SK-MEL-5 (cell line): ENCODE results near the gene MARCO. TPM values are rescaled to one million over a fixed set of nuclear protein-coding genes. Genes with fewer than 3 reads are reported as not detected.
"Not testable (repeated sequence)": the region's sequence is repeated elsewhere in the genome, so short reads cannot be mapped to it uniquely, and the experiment has no call there.

Experiments
- DNase-seq: peaks from one replicate; pipeline ENCODE4 v3.0.0-alpha.2; 2016; ENCODE audit warnings: low read depth, low spot score
- in situ Hi-C: cut with HindIII; loops from 2 replicates; pipeline ENCODE4 v1.10.0; 2016; ENCODE audit warnings: low sequenced_read_pairs, high pct_unique_total_duplicates, low pct_unique_long_range_greater_than_20kb
- total RNA-seq: library from RNA; depleted of rRNA; stranded (reverse); fragments of >200 nt; shearing (Covaris generic); gene quantifications from 2 replicates; pipeline ENCODE4 v1.2.3, GENCODE V29; 2014

The MARCO gene
- total RNA-seq, 1 experiment from 2014 or later, result not detected

- in situ Hi-C loops, result no loop called here
- DNase-seq, result no peak
Measured at GRCh38 chr2:118921646-118922045, 20.3 kb upstream of the MARCO start.

GRCh38 chr2:118922254-118922653 lies 19.7 kb upstream of the MARCO start:
- in situ Hi-C loops, result no loop called here
- no peak for DNase-seq

GRCh38 chr2:118923371-118923770 lies 18.6 kb upstream of the MARCO start:
- no peak for DNase-seq
- in situ Hi-C loops, result no loop called here

- no peak for DNase-seq
- in situ Hi-C loops, result no loop called here
Measured at GRCh38 chr2:118925476-118925875, 16.5 kb upstream of the MARCO start.

- in situ Hi-C loops, result no loop called here
- no peak for DNase-seq
Measured at GRCh38 chr2:118925981-118926380, 16.0 kb upstream of the MARCO start.

- no peak for DNase-seq
- in situ Hi-C loops, result no loop called here
Measured at GRCh38 chr2:118929059-118929458, 12.9 kb upstream of the MARCO start.

GRCh38 chr2:118932949-118933348 lies 9.0 kb upstream of the MARCO start:
- in situ Hi-C loops, result no loop called here
- no peak for DNase-seq

- in situ Hi-C loops, result no loop called here
- no peak for DNase-seq
Measured at GRCh38 chr2:118936306-118936705, 5.7 kb upstream of the MARCO start.

- no peak for DNase-seq
- in situ Hi-C loops, result no loop called here
Measured at GRCh38 chr2:118936936-118937335, 5.1 kb upstream of the MARCO start.

- in situ Hi-C loops, result no loop called here
- DNase-seq, result no peak
Measured at GRCh38 chr2:118937817-118938216, 4.2 kb upstream of the MARCO start.

GRCh38 chr2:118939994-118940393 lies 2.0 kb upstream of the MARCO start:
- DNase-seq, result no peak
- in situ Hi-C loops, result no loop called here

- DNase-seq, result no peak
- in situ Hi-C loops, result no loop called here
Measured at GRCh38 chr2:118940486-118941120, 1.4 kb upstream of the MARCO start.

- no peak for DNase-seq
- in situ Hi-C loops, result no loop called here
Measured at GRCh38 chr2:118943286-118943685, 1.3 kb downstream of the MARCO start.

- in situ Hi-C loops, result no loop called here
- no peak for DNase-seq
Measured at GRCh38 chr2:118945881-118946280, 3.9 kb downstream of the MARCO start.

GRCh38 chr2:118948266-118948665 lies 6.3 kb downstream of the MARCO start:
- in situ Hi-C loops, DNase-seq: not testable (repeated sequence)

GRCh38 chr2:118954297-118955060 lies 12.5 kb downstream of the MARCO start:
- in situ Hi-C loops, result no loop called here
- DNase-seq, result no peak

GRCh38 chr2:118965737-118966136 lies 23.7 kb downstream of the MARCO start:
- no peak for DNase-seq
- in situ Hi-C loops, result no loop called here

GRCh38 chr2:118967124-118967880 lies 25.3 kb downstream of the MARCO start:
- in situ Hi-C loops, result no loop called here
- DNase-seq, result no peak

- in situ Hi-C loops, result no loop called here
- DNase-seq, result no peak
Measured at GRCh38 chr2:118968042-118968441, 26.0 kb downstream of the MARCO start.
